A673 (cell line): ENCODE measurements around the gene CCNI. TPM values are rescaled to one million over a fixed set of nuclear protein-coding genes. Genes with fewer than 3 reads are reported as not detected.

ENCODE experiments used
- BruUV-seq: library from RNA; stranded (reverse); fragments of 400-500 nt; replicated peaks from 2 replicates; lab custom pipeline; 2021; lab: Mats Ljungman, UMichigan
- CTCF ChIA-PET: fragments of 300-600 bp; sonication (Branson Sonifier 250); formaldehyde crosslinking; loops from one replicate; lab custom pipeline; 2022; ENCODE audit warnings: antibody characterized with exemption; lab: Charles Lee
- POLR2A ChIA-PET: fragments of 300-600 bp; sonication (Branson Sonifier 250); formaldehyde crosslinking; loops from one replicate; lab custom pipeline; 2022; ENCODE audit warnings: antibody characterized with exemption; ENCODE audit not compliant: low non-redundant PET; lab: Charles Lee
- DNase-seq: peaks from one replicate; pipeline ENCODE4 v3.0.0-alpha.2; 2015; ENCODE audit warnings: low spot score
- H3K27ac ChIP-seq: fragments of 200-600 bp; sonication (generic); 2 replicates; pipeline ENCODE4 v1.5.1; 2016; ENCODE audit warnings: mixed run types, low read depth, mild to moderate bottlenecking, mixed read lengths, antibody characterized with exemption, low read length; ENCODE audit not compliant: poor library complexity, severe bottlenecking
- H3K27me3 ChIP-seq: fragments of 200-600 bp; sonication (generic); replicated peaks from 2 replicates; pipeline ENCODE4 v1.6.1; 2017; ENCODE audit warnings: mixed run types, low read depth, mild to moderate bottlenecking, mixed read lengths, antibody characterized with exemption, low read length; ENCODE audit not compliant: insufficient read depth, poor library complexity
- H3K36me3 ChIP-seq: fragments of 200-600 bp; sonication (generic); 2 replicates; pipeline ENCODE4 v1.6.1; 2016; ENCODE audit warnings: mixed run types, mild to moderate bottlenecking, mixed read lengths, antibody characterized with exemption, low read length; ENCODE audit not compliant: insufficient read depth, poor library complexity, severe bottlenecking
- H3K4me1 ChIP-seq: fragments of 200-600 bp; sonication (generic); 2 replicates; pipeline ENCODE4 v1.6.1; 2017; ENCODE audit warnings: mixed run types, mild to moderate bottlenecking, mixed read lengths, antibody characterized with exemption, low read length; ENCODE audit not compliant: insufficient read depth, poor library complexity, severe bottlenecking
- H3K4me3 ChIP-seq: fragments of 200-600 bp; sonication (generic); 2 replicates; pipeline ENCODE4 v1.5.1; 2016; ENCODE audit warnings: low read depth, mixed run types, mild to moderate bottlenecking, mixed read lengths, low read length; ENCODE audit not compliant: poor library complexity, severe bottlenecking
- H3K9me3 ChIP-seq: fragments of 200-600 bp; sonication (generic); 2 replicates; pipeline ENCODE4 v1.6.1; 2016; ENCODE audit warnings: mixed run types, low read depth, mild to moderate bottlenecking, mixed read lengths, antibody characterized with exemption, low read length; ENCODE audit not compliant: poor library complexity, severe bottlenecking
- EZH2 ChIP-seq: fragments of 200-600 bp; sonication (generic); IDR thresholded peaks from 2 replicates; pipeline ENCODE4 v1.6.1; 2017; ENCODE audit warnings: borderline replicate concordance, low read depth, mild to moderate bottlenecking, mixed read lengths, antibody characterized with exemption, low read length; ENCODE audit not compliant: poor library complexity, severe bottlenecking
- intact Hi-C: fragments of 100-400 bp; cut with micrococcal nuclease; formaldehyde crosslinking; loops from one replicate; pipeline ENCODE4 v1.10.0; 2022; ENCODE audit not compliant: unreplicated experiment
- total RNA-seq: library from RNA; stranded (reverse); gene quantifications from 2 replicates; pipeline ENCODE4 v1.2.3, GENCODE V29; 2021
- TF ChIP-seq, protein P1 (sequence below): fragments of 300-800, 200-600 bp; sonication (generic); conservative IDR thresholded peaks from 2 replicates; pipeline ENCODE4 v1.5.1; 2017; ENCODE audit warnings: low read depth, mild to moderate bottlenecking, antibody characterized with exemption, low read length, moderate library complexity, mixed read lengths

CCNI gene
- total RNA-seq, 1 experiment from 2014 or later: 134 TPM

DNA sequence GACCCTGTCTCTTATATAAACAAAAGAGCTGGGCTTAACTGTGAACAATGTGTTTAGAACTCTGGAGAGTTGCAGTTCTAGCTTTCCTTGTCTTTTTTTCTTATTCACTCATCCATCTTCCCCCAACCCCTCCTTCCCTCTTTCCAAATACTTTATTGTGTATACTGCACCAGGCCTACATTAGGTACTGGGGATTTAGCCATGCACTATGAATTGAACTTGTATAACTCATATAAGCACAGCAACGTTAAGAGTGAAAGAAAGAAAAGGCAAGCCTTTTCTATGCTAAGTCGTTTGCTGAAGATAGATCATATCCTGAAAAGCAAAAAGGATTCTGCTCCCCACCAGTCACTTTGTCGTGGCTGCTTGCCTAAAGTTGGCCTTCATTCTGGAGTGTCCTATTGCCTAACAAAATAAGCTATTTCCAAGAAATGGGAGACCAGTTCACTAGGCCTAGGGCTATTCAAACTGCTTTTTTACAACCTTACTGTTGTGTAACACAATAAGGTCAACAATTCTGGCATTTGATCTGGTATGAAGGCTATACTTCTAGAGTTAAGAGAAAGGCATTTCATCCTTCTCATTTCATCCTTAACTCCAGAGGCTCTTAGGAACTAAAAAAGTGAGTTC lies 32.2 kb downstream of the CCNI start:
- TF ChIP-seq, protein P1, sequence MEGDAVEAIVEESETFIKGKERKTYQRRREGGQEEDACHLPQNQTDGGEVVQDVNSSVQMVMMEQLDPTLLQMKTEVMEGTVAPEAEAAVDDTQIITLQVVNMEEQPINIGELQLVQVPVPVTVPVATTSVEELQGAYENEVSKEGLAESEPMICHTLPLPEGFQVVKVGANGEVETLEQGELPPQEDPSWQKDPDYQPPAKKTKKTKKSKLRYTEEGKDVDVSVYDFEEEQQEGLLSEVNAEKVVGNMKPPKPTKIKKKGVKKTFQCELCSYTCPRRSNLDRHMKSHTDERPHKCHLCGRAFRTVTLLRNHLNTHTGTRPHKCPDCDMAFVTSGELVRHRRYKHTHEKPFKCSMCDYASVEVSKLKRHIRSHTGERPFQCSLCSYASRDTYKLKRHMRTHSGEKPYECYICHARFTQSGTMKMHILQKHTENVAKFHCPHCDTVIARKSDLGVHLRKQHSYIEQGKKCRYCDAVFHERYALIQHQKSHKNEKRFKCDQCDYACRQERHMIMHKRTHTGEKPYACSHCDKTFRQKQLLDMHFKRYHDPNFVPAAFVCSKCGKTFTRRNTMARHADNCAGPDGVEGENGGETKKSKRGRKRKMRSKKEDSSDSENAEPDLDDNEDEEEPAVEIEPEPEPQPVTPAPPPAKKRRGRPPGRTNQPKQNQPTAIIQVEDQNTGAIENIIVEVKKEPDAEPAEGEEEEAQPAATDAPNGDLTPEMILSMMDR: no peak
- no peak for TF ChIP-seq EZH2
- POLR2A ChIA-PET: no interaction called here
- intact Hi-C loops: loop anchor here (2.0 kb wide), 1 partner anchor 533 kb away; no protein-coding TSS in a partner anchor

DNA sequence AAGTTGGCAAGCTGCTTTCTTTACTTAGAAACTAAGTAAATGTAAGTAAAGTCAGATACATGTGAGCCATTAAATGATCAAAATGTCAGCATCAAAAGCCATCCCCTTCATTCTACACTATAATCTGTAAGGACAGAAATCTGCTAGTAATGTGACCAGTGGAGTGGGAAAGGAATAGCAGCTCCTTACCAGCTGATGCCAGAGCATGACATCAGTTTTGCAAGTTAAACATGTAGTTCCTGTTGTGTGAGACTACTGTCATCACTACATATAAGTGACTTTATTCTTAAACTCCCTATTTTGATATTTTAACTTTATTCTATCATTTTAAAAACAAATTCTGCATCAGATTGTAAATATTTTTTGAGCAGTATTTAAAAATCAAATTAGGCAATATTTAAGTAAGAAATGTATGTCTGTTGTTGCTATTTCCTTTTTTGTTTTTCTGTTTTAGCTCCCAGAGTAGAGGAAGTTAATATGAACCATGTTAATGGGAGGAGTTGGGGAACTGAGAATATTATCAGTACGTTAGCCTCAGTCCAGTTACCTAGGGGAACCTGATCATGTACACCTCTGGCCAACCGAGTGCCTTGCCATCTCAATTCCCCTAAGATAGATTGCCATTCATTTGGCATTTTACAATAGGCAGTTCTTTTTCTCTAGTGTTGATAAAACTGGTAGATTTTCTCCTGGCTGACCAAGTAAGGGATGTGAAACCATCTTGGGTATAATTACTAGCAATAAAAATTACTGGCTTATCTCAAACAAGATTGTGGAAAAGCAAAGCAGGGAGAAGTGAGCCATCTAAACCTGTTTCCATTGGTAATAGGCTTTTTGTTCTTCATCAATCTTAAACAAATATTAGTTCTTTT lies 34.7 kb downstream of the CCNI start:
- H3K36me3 ChIP-seq: no peaks in the 10 kb centered on the region
- DNase-seq: no peak
- intact Hi-C loops: no loop called here
- ChIA-PET POLR2A (no interaction called here), CTCF (no interaction called here)
- TF ChIP-seq EZH2: no peak
- TF ChIP-seq, protein P1: no peak
- no peaks in the 10 kb centered on the region for H3K9me3 ChIP-seq
- no peaks in the 10 kb centered on the region for H3K27me3 ChIP-seq
- H3K4me1 ChIP-seq: no peaks in the 10 kb centered on the region
- BruUV-seq: no TSS peak
- H3K4me3 ChIP-seq: no peak overlapping the region
- H3K27ac ChIP-seq: no peak overlapping the region

More for the DNA sequence above, 32.2 kb downstream of the CCNI start:
- H3K9me3 ChIP-seq: no peaks in the 10 kb centered on the region
- no peaks in the 10 kb centered on the region for H3K27me3 ChIP-seq
- no peak for DNase-seq
- no peak overlapping the region for H3K27ac ChIP-seq
- H3K4me3 ChIP-seq: no peak overlapping the region
- CTCF ChIA-PET: interaction anchor here (0.9 kb wide), 1 partner anchor 160 kb away, joined by 3 read pairs; no protein-coding TSS in a partner anchor
- H3K4me1 ChIP-seq: no peaks in the 10 kb centered on the region
- no TSS peak for BruUV-seq
- H3K36me3 ChIP-seq: peaks cover 15% of the 10 kb centered on the region

DNA sequence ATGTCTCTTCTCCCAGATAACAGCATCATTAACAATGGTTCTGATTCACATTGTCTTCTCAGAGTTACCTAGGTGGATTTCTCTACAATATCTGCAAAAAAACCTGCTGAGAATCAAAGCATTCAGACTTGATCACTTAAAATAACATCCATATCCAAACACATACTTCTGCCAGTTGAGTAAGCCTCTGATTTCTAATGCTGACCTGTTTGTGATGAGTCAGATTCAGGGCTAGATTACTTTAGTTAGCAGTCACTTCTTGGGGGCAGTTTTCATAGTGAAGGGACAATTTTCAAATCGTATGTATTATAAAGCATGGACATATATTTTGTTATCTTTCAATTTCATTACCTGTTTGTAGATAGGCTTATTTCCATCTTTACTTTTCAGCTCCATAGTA lies 35.5 kb downstream of the CCNI start:
- no peak overlapping the region for H3K27ac ChIP-seq
- intact Hi-C loops: no loop called here
- H3K27me3 ChIP-seq: no peaks in the 10 kb centered on the region
- H3K9me3 ChIP-seq: no peaks in the 10 kb centered on the region
- no peak for TF ChIP-seq EZH2
- H3K4me1 ChIP-seq: no peaks in the 10 kb centered on the region
- H3K4me3 ChIP-seq: no peak overlapping the region
- ChIA-PET POLR2A (no interaction called here), CTCF (no interaction called here)
- BruUV-seq: no TSS peak
- H3K36me3 ChIP-seq: peaks cover 2% of the 10 kb centered on the region
- DNase-seq: no peak
